SU-DHL-6 (cell line): ENCODE measurements around the gene RNGTT.

ENCODE experiments used
- H2AFZ ChIP-seq: fragments of 200-600 bp; sonication (generic); 2 replicates; pipeline ENCODE4 v1.6.1; 2014; ENCODE audit warnings: low read depth, mild to moderate bottlenecking, moderate library complexity, mixed read lengths, antibody characterized with exemption, low read length; ENCODE audit not compliant: severe bottlenecking
- H3F3A ChIP-seq: fragments of 200-600 bp; shearing (Covaris generic); 2 replicates; pipeline ENCODE4 v1.6.0; 2016; ENCODE audit warnings: antibody characterized with exemption, mild to moderate bottlenecking; ENCODE audit not compliant: insufficient read depth
- H3K27ac ChIP-seq: fragments of 200-600 bp; sonication (generic); 2 replicates; pipeline ENCODE4 v1.5.1; 2016; ENCODE audit warnings: low read depth, mild to moderate bottlenecking, low read length, moderate library complexity, mixed read lengths
- H3K27me3 ChIP-seq: fragments of 200-600 bp; sonication (generic), shearing (Covaris generic); 2 replicates; pipeline ENCODE4 v1.6.0; 2014; ENCODE audit warnings: mild to moderate bottlenecking, low read length
- H3K36me3 ChIP-seq: fragments of 200-600 bp; sonication (generic); 2 replicates; pipeline ENCODE4 v1.6.1; 2014; ENCODE audit warnings: mild to moderate bottlenecking, low read length, mixed read lengths
- H3K4me2 ChIP-seq: fragments of 300-600, 200-600 bp; shearing (Covaris generic), sonication (generic); 2 replicates; pipeline ENCODE4 v1.6.0; 2014; ENCODE audit warnings: low read length, low read depth, mild to moderate bottlenecking; ENCODE audit not compliant: poor library complexity, severe bottlenecking
- H3K4me3 ChIP-seq: fragments of 200-600 bp; sonication (generic); 2 replicates; pipeline ENCODE4 v1.5.1; 2014; ENCODE audit warnings: antibody characterized with exemption, low read length, mild to moderate bottlenecking, mixed read lengths; ENCODE audit not compliant: insufficient read depth, poor library complexity, severe bottlenecking
- H3K79me2 ChIP-seq: fragments of 200-600 bp; sonication (generic); 2 replicates; pipeline ENCODE4 v1.6.1; 2014; ENCODE audit warnings: mild to moderate bottlenecking, low read length, moderate library complexity; ENCODE audit not compliant: insufficient read depth
- H3K9ac ChIP-seq: fragments of 200-600 bp; sonication (generic); 2 replicates; pipeline ENCODE4 v1.7.0; 2014; ENCODE audit warnings: mild to moderate bottlenecking, low read length
- H3K9me2 ChIP-seq: fragments of 200-600 bp; sonication (generic); replicated peaks from 2 replicates; pipeline ENCODE4 v1.6.1; 2014; ENCODE audit warnings: low read length; ENCODE audit not compliant: insufficient read depth
- H3K9me3 ChIP-seq: fragments of 200-600 bp; sonication (generic); 2 replicates; pipeline ENCODE4 v1.6.1; 2014; ENCODE audit warnings: low read length, mixed read lengths; ENCODE audit not compliant: insufficient read depth
- H4K20me1 ChIP-seq: fragments of 200-600 bp; sonication (generic); 2 replicates; pipeline ENCODE4 v1.6.1; 2014; ENCODE audit warnings: low read depth, mild to moderate bottlenecking, antibody characterized with exemption, low read length, moderate library complexity, mixed read lengths
- CTCF ChIP-seq: fragments of 200-600 bp; sonication (generic); IDR thresholded peaks from one replicate; pipeline ENCODE4 v1.5.1; 2017; ENCODE audit warnings: antibody characterized with exemption, mild to moderate bottlenecking, low read length, moderate library complexity; ENCODE audit not compliant: insufficient read depth, poor library complexity, severe bottlenecking
- EZH2phosphoT487 ChIP-seq: fragments of 200-600 bp; sonication (generic), shearing (Covaris generic); conservative IDR thresholded peaks from 2 replicates; pipeline ENCODE4 v1.6.1; 2018; ENCODE audit warnings: mild to moderate bottlenecking, antibody characterized with exemption, low read length, moderate library complexity, mixed read lengths

Gene RNGTT

GRCh38 chr6:88662653-88663174, 300.7 kb downstream of the RNGTT start:
- Histone ChIP-seq H2AFZ (no peak overlapping the region), H3K9me2 (no peaks in the 10 kb centered on the region), H4K20me1 (no peaks in the 10 kb centered on the region), H3K79me2 (peaks cover 100% of the 10 kb centered on the region), H3F3A (peaks cover 26% of the 10 kb centered on the region), H3K4me3 (no peak overlapping the region), H3K36me3 (no peaks in the 10 kb centered on the region), H3K9me3 (no peaks in the 10 kb centered on the region), H3K9ac (no peak overlapping the region), H3K27ac (peak overlapping the region; percentile 23; the same call in 1 of the 2 replicates), H3K4me2 (no peak overlapping the region), H3K27me3 (no peaks in the 10 kb centered on the region)
- TF ChIP-seq EZH2phosphoT487 (no peak), CTCF (no peak)

GRCh38 chr6:88662163-88662580, 301.2 kb downstream of the RNGTT start:
- Histone ChIP-seq H3K27ac (peak overlapping the region; percentile 5; the same call in 1 of the 2 replicates), H3K27me3 (no peaks in the 10 kb centered on the region), H3K79me2 (peaks cover 100% of the 10 kb centered on the region), H3K4me3 (no peak overlapping the region), H3K9me3 (no peaks in the 10 kb centered on the region), H3K36me3 (no peaks in the 10 kb centered on the region), H2AFZ (no peak overlapping the region), H4K20me1 (no peaks in the 10 kb centered on the region), H3F3A (peaks cover 29% of the 10 kb centered on the region), H3K9me2 (no peaks in the 10 kb centered on the region), H3K9ac (no peak overlapping the region), H3K4me2 (no peak overlapping the region)
- TF ChIP-seq EZH2phosphoT487 (no peak), CTCF (no peak)

GRCh38 chr6:88661136-88661535, 302.3 kb downstream of the RNGTT start:
- peaks cover 100% of the 10 kb centered on the region for H3K79me2 ChIP-seq
- no peaks in the 10 kb centered on the region for H4K20me1 ChIP-seq
- H3K4me2 ChIP-seq: peak overlapping the region; percentile 2
- no peaks in the 10 kb centered on the region for H3K9me2 ChIP-seq
- H3K4me3 ChIP-seq: no peak overlapping the region
- H3K9me3 ChIP-seq: no peaks in the 10 kb centered on the region
- H3K27ac ChIP-seq: peak overlapping the region; percentile 5; the same call in 1 of the 2 replicates
- no peaks in the 10 kb centered on the region for H3K27me3 ChIP-seq
- H3K36me3 ChIP-seq: no peaks in the 10 kb centered on the region
- H3K9ac ChIP-seq: no peak overlapping the region
- no peak for TF ChIP-seq EZH2phosphoT487
- no peak for TF ChIP-seq CTCF
- H3F3A ChIP-seq: peaks cover 36% of the 10 kb centered on the region
- H2AFZ ChIP-seq: no peak overlapping the region
